ENCODE results near the gene KCTD13. TPM values are rescaled to one million over a fixed set of nuclear protein-coding genes. Genes with fewer than 3 reads are reported as not detected.

Gene KCTD13
- polyA plus RNA-seq, 2 donors = 10.1 to 15.5 TPM

DNA sequence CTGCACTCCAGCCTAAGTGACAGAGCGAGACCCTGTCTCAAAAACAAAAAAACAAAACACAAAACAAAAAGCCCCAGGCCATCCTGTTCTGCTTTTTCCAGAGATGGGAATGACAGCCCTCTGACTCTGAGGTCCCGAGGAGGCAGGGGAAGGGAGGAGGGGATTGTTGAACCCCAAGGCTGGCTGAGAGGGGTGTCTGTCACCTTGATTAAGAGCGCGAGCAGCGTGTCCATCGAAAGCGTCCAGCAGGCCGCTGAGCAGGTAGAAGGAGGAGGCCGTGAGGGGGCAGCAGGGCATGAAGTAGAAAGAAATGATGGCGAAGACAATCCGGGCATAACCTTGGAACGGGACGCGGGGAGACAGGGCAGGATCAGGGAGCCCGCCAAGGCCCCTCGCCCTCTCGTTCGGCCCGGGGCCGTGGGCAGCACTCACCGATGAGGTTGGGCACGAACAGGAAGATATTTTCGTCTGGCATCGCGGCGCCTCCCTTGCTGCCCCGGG lies 63.6 kb downstream of the KCTD13 start:
- 1 to 2% methylated on average over 27 of the region's 27 CpGs for WGBS, 2 donors
- no peaks in the 10 kb centered on the region for H3K9me3 ChIP-seq (ENCODE audit: control insufficient read depth in 2 of 2, insufficient read depth in 1 of 2, low read depth in 1 of 2, low read length in 1 of 2)
- H3K4me3 ChIP-seq (ENCODE audit: low read depth in 1 of 2, low read length in 2 of 2) = peak overlapping the region; percentile 75 to 99
- peaks cover 4 to 23% of the 10 kb centered on the region in 2 donors for H3K36me3 ChIP-seq (ENCODE audit: control insufficient read depth in 2 of 2, insufficient read depth in 2 of 2, low read length in 1 of 2)
- no peaks in the 10 kb centered on the region for H3K27me3 ChIP-seq (ENCODE audit: control insufficient read depth in 1 of 2, insufficient read depth in 2 of 2, low read length in 2 of 2)
- peak overlapping the region; percentile 82 for H3K27ac ChIP-seq (ENCODE audit: low read depth in 2 of 2, low read length in 1 of 2)
- H3K4me1 ChIP-seq (ENCODE audit: control insufficient read depth in 2 of 2, insufficient read depth in 2 of 2, low read length in 1 of 2) = peaks cover 2 to 7% of the 10 kb centered on the region in 2 donors

DNA sequence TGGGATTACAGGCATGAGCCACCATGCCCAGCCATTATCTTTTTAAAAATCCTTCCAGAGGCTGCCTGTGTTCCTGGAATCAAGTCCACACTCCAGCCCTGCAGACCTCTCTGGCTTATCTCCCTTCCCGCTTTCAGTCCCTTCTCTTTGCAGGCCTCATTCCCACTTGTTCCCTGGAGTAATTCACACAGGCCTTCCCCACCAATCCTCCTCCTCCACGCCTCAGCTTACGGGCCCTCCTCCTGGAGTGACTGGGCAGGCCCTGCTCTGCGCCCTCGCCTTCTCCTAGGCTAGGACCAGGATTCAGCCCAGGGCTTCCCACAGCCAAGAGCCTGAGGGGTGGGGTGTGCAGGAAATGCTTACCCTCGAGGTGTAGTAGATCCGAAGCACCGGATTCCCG lies 65.8 kb downstream of the KCTD13 start:
- Histone ChIP-seq H3K27me3 (ENCODE audit: control insufficient read depth in 1 of 2, insufficient read depth in 2 of 2, low read length in 2 of 2) (no peaks in the 10 kb centered on the region), H3K36me3 (ENCODE audit: control insufficient read depth in 2 of 2, insufficient read depth in 2 of 2, low read length in 1 of 2) (peaks cover 4 to 23% of the 10 kb centered on the region in 2 donors), H3K27ac (ENCODE audit: low read depth in 2 of 2, low read length in 1 of 2) (no peak overlapping the region), H3K9me3 (ENCODE audit: control insufficient read depth in 2 of 2, insufficient read depth in 1 of 2, low read depth in 1 of 2, low read length in 1 of 2) (no peaks in the 10 kb centered on the region), H3K4me3 (ENCODE audit: low read depth in 1 of 2, low read length in 2 of 2) (no peak overlapping the region), H3K4me1 (ENCODE audit: control insufficient read depth in 2 of 2, insufficient read depth in 2 of 2, low read length in 1 of 2) (peaks cover 2 to 7% of the 10 kb centered on the region in 2 donors)
- 87 to 90% methylated on average over 9 of the region's 9 CpGs for WGBS, 2 donors

DNA sequence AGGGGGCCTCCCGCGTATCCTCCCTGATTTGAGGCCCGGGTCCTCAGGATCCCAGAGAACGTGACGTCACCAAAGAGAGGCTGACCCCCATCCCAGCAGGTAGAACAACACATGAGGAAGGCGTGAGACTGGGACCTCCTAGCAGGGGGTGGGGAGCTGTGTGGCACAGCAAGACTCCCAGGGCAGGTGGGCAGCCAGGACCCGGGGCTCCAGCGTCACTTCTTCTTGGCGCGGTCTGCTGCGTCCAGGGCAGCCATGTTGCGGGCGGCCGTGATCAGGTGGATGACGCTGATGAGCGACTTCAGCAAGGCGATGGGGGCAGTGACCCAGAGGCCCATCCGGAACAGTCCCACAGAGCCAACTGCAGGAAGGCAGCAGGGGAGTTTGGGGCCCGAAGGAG lies 67.1 kb downstream of the KCTD13 start:
- Histone ChIP-seq H3K4me3 (ENCODE audit: low read depth in 1 of 2, low read length in 2 of 2) (no peak overlapping the region), H3K36me3 (ENCODE audit: control insufficient read depth in 2 of 2, insufficient read depth in 2 of 2, low read length in 1 of 2) (peaks cover 4 to 23% of the 10 kb centered on the region in 2 donors), H3K27me3 (ENCODE audit: control insufficient read depth in 1 of 2, insufficient read depth in 2 of 2, low read length in 2 of 2) (no peaks in the 10 kb centered on the region), H3K9me3 (ENCODE audit: control insufficient read depth in 2 of 2, insufficient read depth in 1 of 2, low read depth in 1 of 2, low read length in 1 of 2) (no peaks in the 10 kb centered on the region), H3K4me1 (ENCODE audit: control insufficient read depth in 2 of 2, insufficient read depth in 2 of 2, low read length in 1 of 2) (peaks cover 2 to 7% of the 10 kb centered on the region in 2 donors), H3K27ac (ENCODE audit: low read depth in 2 of 2, low read length in 1 of 2) (no peak overlapping the region)
- WGBS, 2 donors = 94% methylated on average over 19 of the region's 19 CpGs

DNA sequence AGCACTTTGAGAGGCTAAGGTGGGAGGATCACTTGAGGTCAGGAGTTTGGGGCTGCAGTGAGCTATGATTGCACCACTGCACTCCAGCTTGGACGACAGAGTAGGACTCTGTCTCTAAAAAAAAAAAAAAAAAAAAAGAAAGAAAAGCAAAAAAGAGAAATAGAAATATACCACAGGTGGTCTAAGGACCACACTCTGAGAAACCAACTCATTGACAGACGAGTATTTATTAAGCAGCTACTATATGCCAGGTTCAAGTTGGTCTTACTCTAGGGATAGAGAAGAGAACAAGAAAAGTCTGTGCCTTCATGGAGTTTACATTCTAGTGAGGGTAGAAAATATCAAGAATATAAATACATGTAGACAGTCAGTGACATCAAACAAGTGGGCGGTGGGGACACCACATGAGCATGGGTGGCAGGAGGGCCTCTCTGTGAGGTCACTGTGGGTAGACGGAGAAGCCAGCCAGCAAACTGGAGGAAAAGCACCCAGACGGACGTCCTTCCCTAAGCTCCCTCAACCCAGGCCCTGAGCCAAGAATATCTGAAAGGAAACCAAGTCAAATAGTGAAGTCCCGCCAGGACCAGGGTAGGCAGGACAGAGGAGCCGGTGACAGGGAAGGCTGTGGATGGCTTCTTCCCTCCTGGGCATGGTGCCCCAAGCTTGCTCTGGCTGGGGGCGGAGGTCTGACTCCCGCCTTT lies 67.7 kb downstream of the KCTD13 start:
- Histone ChIP-seq H3K27ac (ENCODE audit: low read depth in 2 of 2, low read length in 1 of 2) (no peak overlapping the region), H3K36me3 (ENCODE audit: control insufficient read depth in 2 of 2, insufficient read depth in 2 of 2, low read length in 1 of 2) (peaks cover 4 to 23% of the 10 kb centered on the region in 2 donors), H3K27me3 (ENCODE audit: control insufficient read depth in 1 of 2, insufficient read depth in 2 of 2, low read length in 2 of 2) (no peaks in the 10 kb centered on the region), H3K4me1 (ENCODE audit: control insufficient read depth in 2 of 2, insufficient read depth in 2 of 2, low read length in 1 of 2) (peaks cover 2 to 4% of the 10 kb centered on the region in 2 donors), H3K9me3 (ENCODE audit: control insufficient read depth in 2 of 2, insufficient read depth in 1 of 2, low read depth in 1 of 2, low read length in 1 of 2) (no peaks in the 10 kb centered on the region), H3K4me3 (ENCODE audit: low read depth in 1 of 2, low read length in 2 of 2) (no peak overlapping the region)
- 68 to 82% methylated on average over 10 of the region's 10 CpGs for WGBS, 2 donors

DNA sequence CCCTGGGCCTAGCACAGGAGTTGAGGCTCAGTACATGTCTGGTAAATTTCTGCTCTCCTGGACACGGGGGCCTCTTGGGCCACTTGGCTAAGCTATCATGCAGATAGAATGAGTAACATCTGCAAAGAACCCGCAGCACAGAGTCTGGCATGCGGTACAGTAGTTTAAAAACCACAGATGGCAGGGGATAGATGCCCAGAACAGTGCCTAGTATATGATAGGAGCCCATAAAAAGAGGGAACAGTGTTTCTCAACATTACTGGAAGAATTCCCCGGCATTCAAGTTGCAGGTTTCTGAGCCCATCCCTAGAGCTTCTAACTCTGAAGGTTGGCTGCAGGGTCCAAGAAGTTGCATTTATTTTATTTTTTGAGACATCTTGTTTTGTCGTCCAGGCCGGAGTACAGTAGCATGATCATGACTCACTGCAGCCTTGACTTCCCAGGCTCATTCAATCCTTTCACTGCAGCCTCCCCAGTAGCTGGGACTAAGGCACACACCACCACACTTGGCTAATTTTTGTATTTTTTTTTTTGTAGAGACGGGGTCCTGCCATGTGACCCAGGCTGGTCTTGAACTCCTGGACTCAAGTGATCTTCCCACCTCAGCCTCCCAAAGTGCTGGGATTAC lies 68.8 kb downstream of the KCTD13 start:
- Histone ChIP-seq H3K27me3 (ENCODE audit: control insufficient read depth in 1 of 2, insufficient read depth in 2 of 2, low read length in 2 of 2) (no peaks in the 10 kb centered on the region), H3K4me1 (ENCODE audit: control insufficient read depth in 2 of 2, insufficient read depth in 2 of 2, low read length in 1 of 2) (peaks cover 2 to 4% of the 10 kb centered on the region in 2 donors), H3K27ac (ENCODE audit: low read depth in 2 of 2, low read length in 1 of 2) (no peak overlapping the region), H3K9me3 (ENCODE audit: control insufficient read depth in 2 of 2, insufficient read depth in 1 of 2, low read depth in 1 of 2, low read length in 1 of 2) (no peaks in the 10 kb centered on the region), H3K4me3 (ENCODE audit: low read depth in 1 of 2, low read length in 2 of 2) (no peak overlapping the region), H3K36me3 (ENCODE audit: control insufficient read depth in 2 of 2, insufficient read depth in 2 of 2, low read length in 1 of 2) (peaks cover 4 to 23% of the 10 kb centered on the region in 2 donors)
- WGBS, 2 donors = 78 to 80% methylated on average over 7 of the region's 7 CpGs

Other genes with a start within 250 kb of the KCTD13 start
- gene QPRT, start 247.0 kb downstream of the KCTD13 start, polyA plus RNA-seq = under 1 TPM; 0.28 to 0.56 TPM
- gene C16orf54, start 180.2 kb downstream of the KCTD13 start, polyA plus RNA-seq = under 1 TPM; 0.33 to 0.55 TPM
- under 1 TPM in 1 of 2 donors, not detected in 1; 0.02 TPM for gene ZG16, start 148.0 kb downstream of the KCTD13 start, polyA plus RNA-seq
- 10 to 100 TPM; 43.3 to 57.9 TPM for gene KIF22, start 135.5 kb downstream of the KCTD13 start, polyA plus RNA-seq
- 100 to 1,000 TPM in 1 of 2 donors, 10 to 100 TPM in 1; 95.9 to 111 TPM for gene MAZ, start 119.7 kb downstream of the KCTD13 start, polyA plus RNA-seq
- gene PRRT2, start 114.0 kb downstream of the KCTD13 start, polyA plus RNA-seq = 1 to 10 TPM; 1.1 to 2.1 TPM
- 10 to 100 TPM; 23.2 to 32.4 TPM for gene PAGR1, start 110.1 kb downstream of the KCTD13 start, polyA plus RNA-seq
- 10 to 100 TPM; 63.3 to 69.4 TPM for gene MVP, start 105.8 kb downstream of the KCTD13 start, polyA plus RNA-seq
- gene CDIPT, start 63.0 kb downstream of the KCTD13 start, polyA plus RNA-seq = 10 to 100 TPM; 26.7 to 48.3 TPM
- gene SEZ6L2, start 26.7 kb downstream of the KCTD13 start, polyA plus RNA-seq = under 1 TPM; 0.35 to 0.45 TPM
- under 1 TPM; 0.31 to 0.39 TPM for gene ASPHD1, start 25.7 kb downstream of the KCTD13 start, polyA plus RNA-seq
- gene TMEM219, start 35.9 kb upstream of the KCTD13 start, polyA plus RNA-seq = 10 to 100 TPM; 61.1 to 83.4 TPM
- 10 to 100 TPM; 15.6 to 30.2 TPM for gene TAOK2, start 47.6 kb upstream of the KCTD13 start, polyA plus RNA-seq
- gene HIRIP3, start 69.4 kb upstream of the KCTD13 start, polyA plus RNA-seq = 1 to 10 TPM; 6.3 to 9.7 TPM
- 10 to 100 TPM; 46.4 to 82.1 TPM for gene INO80E, start 70.0 kb upstream of the KCTD13 start, polyA plus RNA-seq
- gene DOC2A, start 84.8 kb upstream of the KCTD13 start, polyA plus RNA-seq = 1 to 10 TPM in 1 of 2 donors, under 1 TPM in 1; 0.69 to 3.0 TPM
- gene C16orf92, start 97.0 kb upstream of the KCTD13 start, polyA plus RNA-seq = not detected
- under 1 TPM; 0.04 to 0.16 TPM for gene TLCD3B, start 105.0 kb upstream of the KCTD13 start, polyA plus RNA-seq
- gene ALDOA, start 139.5 kb upstream of the KCTD13 start, polyA plus RNA-seq = 1,000 to 10,000 TPM; 1,266 to 1,398 TPM
- 100 to 1,000 TPM; 113 TPM for gene PPP4C, start 149.8 kb upstream of the KCTD13 start, polyA plus RNA-seq
- 10 to 100 TPM in 1 of 2 donors, 1 to 10 TPM in 1; 6.2 to 15.8 TPM for gene TBX6, start 165.7 kb upstream of the KCTD13 start, polyA plus RNA-seq
- 100 to 1,000 TPM in 1 of 2 donors, 10 to 100 TPM in 1; 73.6 to 183 TPM for gene YPEL3, start 170.0 kb upstream of the KCTD13 start, polyA plus RNA-seq
- 10 to 100 TPM; 49.2 to 82.8 TPM for gene GDPD3, start 187.3 kb upstream of the KCTD13 start, polyA plus RNA-seq
- 100 to 1,000 TPM; 120 to 126 TPM for gene MAPK3, start 197.0 kb upstream of the KCTD13 start, polyA plus RNA-seq

All from esophagus (tissue), 2 donors.